DND-41 (cell line): ENCODE data around the gene CTIF.

Experiments
- CTCF ChIP-seq: IDR thresholded peaks from 2 replicates; pipeline ENCODE4 v1.5.1; 2012; ENCODE audit warnings: borderline replicate concordance, low read length, moderate library complexity, mild to moderate bottlenecking; ENCODE audit not compliant: poor library complexity, severe bottlenecking; ENCODE audit errors: extremely low read depth
- EZH2 ChIP-seq: IDR thresholded peaks from 3 replicates; pipeline ENCODE4 v1.6.1; 2012; ENCODE audit warnings: borderline replicate concordance, low read depth, mild to moderate bottlenecking, moderate library complexity, low read length, inconsistent platforms; ENCODE audit not compliant: severe bottlenecking

- TF ChIP-seq CTCF (no peak), EZH2 (no peak)
Measured at GRCh38 chr18:48544661-48545415, 6.0 kb downstream of the CTIF start.
